Activated gamma-delta T cell treated with Interleukin-2 at 50 U/mL for 16 hours (primary cell): ENCODE data around the gene UNC5A.

Experiments used
- DNase-seq: peaks from one replicate; pipeline ENCODE4 v3.0.0-alpha.2; 2020

Gene UNC5A

DNA sequence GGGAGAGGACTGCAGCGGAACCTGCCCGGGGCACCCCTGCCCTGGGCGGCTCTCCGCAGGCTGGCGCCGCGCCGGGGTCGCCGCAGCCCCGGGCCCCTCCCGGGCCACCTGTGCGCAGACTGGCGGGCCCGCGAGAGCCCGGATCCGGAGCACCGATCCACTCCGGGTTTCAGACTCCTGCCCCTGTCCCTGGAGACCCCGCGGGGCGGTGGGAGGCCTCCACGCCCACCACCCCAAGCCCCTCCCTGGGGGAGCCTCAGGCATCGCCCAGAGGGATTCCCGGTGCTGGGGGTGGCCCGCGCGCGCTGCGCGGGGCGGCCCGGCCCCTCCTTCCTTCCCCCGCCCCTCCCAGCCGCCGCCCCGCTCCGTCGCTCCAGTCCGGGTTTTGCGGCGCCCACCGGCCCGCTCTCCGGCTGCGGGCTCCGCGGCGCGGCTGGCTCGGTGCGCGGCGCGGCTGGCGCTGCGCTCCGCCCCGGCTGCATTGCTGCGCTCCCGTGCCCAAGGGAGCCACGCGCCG is at the start of gene UNC5A:
UNC5A (plus strand) TSS at position 479 of the 517 bp plus-strand sequence. CDS start 192 bp downstream, outside the sequence.
- DNase-seq, result peak; percentile 30

DNA sequence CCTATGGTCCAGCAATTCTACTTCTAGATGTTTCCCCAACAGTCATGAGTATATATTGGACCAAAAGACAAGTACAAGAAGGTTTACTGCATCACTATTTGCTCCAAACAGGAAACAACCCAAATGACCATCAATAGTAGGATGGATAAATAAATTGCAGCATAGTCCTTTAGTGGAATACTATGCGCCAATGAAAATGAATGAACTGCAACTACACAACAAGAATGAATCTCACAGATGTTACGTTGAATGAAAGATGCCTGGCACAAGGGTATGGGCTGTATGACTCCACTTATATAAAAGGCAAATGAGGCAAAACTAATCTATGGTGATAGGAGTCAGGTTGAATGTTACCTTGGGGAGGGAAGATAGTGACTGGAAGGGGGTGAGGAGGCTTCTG is 48.6 kb upstream of the UNC5A start:
- no peak for DNase-seq

DNA sequence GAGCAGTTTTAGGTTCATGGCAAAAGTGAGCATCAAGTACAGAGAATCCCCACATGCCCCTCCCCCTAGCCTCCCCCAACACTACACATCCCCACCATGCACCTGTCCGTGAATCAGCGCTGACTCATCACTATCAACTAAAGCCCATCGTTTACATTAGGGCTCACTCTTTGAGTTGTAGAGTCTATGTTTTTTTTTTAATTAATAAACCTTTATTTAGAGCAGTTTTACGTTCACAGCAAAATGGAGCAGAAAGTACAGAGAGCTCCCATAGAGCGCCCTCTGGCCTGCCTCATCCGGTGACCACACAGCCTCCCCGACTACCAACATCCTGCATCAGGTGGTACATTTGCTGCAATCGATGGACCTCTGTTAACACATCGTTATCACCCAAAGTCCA is 47.9 kb upstream of the UNC5A start:
- DNase-seq, result no peak

DNA sequence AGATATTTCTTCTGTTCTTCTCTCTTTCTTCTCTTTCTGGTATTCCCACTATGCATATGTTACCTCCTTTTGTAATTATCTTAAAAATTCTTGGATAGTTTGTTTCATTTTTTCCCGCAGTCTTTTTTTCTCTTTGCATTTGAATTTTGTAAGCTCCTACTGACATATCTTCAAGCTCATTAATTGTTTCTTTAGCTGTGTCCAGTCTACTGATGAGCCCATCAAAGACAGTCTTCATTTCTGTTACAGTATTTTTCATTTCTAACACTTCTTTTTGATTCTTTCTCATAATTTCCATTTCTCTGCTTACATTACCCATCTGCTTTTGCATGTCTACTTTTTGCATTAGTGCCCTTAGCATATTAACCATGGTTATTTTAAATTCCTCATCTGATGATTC is 44.7 kb upstream of the UNC5A start:
- no peak for DNase-seq

DNA sequence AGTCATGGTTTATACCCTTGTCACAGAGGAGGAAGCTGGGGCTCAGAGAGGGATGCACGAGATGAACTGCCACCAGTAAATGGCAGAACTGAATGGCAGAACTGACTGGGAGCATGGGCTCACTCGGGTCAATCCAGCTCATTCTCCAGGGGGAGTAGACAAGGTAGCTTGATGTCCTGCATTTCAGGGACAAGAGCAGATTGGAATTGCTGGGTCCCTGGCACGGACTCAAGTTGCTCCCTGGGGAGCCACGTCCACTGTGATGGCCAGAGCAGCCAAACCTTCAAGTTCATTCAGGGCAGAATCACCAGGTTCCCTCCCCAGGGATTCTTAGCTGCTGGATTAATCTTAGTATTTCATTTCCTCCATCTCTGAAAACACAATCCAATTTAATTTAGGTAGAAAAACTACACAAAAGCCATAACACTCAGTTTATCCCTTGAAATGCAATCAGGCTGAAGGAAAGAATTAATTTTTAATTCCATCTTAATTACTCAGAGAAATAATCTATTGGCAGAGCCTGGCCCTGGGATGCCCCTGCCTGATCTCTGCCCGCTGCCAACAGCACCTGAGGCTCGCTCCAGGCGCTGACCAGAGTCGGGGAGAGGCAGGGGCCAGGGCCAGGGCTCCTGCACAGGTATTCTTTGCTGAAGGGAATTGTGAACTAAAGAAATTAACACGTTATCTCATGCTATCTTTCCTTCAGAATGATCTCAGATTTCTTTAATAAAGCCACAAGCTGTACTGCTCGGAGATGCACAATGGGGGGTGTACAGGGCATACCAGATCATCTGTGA is 42.0 kb upstream of the UNC5A start:
- no peak for DNase-seq

DNA sequence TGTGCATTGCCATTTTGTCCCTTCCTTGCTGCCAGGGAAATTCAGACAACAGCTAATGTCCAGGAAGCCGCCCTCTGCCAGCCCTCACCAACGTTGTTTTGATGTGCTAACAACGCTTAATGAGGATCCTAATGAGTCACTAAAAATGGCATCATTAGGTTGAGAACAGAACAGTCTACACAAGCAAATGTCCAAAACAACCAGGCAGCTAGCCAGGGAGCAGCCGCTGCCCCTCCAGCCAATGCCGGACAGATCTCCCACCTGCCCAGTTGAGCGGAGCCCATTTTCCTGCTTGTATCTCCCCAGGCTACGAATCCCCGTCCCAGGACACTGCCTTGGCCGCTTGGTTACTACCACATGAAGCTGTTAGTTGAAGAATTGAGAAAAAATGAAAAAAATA is 40.4 kb upstream of the UNC5A start:
- no peak for DNase-seq

DNA sequence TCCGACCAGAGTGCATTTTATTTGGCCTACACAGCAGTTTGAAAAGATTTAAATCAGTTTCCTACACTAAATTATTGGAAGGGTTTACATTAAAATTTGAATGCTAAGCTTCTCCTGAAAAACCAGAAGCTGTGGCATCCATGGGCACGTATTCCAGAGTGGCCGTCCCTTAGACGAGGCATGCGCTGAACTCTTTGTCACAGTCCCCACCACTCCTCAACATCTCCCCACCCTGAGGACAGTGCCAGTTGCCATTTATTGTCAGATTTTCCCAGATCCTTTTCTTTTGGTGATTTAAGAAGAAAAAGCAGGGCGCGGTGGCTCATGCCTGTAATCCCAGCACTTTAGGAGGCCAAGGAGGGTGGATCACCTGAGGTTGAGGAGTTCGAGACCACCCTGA is 39.9 kb upstream of the UNC5A start:
- no peak for DNase-seq

DNA sequence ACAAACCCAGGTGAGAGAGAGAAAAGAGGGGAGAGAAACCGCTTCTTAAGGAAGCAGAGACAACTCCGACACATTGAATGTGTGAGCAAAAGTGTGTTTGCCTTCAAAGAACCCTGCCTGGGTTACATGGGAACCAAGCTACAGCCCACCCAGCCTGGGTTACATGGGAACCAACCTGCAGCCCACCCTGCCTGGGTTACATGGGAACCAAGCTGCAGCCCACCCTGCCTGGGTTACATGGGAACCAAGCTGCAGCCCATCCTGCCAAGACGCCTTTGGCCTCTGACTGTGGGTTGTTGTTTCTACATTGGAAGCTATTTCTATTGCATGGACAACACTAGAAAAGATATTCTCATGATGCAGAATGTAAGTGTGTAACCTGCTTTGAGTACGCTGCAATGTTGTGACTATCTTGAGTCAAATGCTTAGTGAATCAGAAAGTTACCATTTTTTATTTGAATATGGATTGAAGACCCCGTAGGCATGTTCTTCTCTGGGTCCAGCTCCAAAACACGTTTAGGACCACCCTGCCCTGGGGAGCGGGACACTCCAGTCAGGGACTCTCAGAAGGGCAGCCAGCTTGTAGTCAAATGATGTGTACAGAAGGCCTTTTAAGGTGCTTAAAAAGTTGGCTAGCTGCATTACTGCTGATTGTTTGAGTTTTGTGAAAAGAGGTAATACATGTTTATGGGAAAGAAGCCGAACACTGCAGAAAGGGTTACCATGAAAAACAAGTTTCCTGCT is 39.1 kb upstream of the UNC5A start:
- DNase-seq, result no peak

DNA sequence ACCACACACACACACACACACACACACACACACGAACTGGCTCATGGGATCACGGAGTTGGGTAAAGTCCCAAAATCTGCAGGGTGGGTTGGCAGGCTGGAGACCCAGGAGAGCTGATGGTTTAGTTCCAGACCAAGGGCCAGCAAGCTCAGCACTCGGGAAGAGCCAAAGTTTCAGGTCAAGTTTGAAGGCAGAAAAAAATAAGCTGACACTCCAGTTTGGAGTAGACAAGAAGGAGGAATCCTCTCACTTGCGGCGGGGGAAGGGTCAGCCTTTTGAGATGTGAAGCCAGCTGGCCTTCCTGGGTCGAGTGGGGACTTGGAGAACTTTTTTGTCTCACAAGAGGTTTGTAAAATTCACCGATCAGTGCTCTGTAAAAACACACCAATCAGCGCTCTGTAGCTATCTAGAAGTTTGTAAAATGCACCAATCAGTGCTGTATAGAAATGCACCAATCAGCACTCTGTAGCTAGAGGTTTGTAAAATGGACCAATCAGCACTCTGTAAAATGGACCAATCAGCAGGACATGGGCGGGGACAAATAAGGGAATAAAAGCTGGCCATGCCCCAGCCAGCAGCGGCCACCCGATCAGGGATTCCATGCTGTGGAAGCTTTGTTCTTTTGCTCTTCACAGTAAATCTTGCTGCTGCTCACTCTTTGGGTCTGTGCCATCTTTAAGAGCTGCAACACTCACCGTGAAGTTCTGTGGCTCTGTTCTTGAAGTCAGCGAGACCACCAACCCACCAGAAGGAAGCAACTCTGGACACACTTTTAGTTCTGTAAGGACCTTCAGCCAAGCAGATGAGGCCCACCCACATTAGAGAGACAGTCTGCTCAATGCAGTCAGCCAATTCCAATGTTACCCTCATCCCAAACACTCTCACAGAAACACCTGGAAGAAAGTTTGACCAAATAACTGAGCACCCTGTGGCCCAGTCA is 37.8 kb upstream of the UNC5A start:
- no peak for DNase-seq

DNA sequence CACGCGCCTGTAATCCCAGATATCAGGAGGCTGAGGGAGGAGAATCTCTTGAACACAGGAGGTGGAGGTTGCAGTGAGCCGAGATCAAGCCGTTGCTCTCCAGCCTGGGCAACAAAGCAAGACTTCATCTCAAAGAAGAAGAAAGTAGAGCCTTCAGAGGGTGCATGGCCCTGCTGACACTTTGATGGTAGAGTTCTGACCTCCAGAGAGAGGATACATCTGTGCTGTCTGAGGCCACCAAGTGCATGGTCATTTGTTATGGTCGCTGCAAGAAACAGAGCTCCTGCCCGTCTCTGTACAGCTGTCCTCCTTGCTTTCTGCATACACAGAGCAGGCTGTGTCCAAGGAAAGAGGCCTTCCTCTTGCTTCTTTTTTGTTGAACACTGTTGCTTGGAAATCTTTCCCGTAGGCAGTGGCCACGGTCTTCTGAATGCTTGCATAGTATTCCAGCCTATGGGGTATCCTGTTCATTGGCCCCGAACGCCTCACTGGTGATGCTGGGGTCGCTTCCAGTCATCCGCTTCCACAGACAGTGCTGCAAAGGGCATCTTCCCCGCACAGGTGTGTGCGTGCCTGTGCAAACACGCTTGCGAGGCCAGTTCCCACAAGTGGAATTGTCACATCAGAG is 36.8 kb upstream of the UNC5A start:
- no peak for DNase-seq

DNA sequence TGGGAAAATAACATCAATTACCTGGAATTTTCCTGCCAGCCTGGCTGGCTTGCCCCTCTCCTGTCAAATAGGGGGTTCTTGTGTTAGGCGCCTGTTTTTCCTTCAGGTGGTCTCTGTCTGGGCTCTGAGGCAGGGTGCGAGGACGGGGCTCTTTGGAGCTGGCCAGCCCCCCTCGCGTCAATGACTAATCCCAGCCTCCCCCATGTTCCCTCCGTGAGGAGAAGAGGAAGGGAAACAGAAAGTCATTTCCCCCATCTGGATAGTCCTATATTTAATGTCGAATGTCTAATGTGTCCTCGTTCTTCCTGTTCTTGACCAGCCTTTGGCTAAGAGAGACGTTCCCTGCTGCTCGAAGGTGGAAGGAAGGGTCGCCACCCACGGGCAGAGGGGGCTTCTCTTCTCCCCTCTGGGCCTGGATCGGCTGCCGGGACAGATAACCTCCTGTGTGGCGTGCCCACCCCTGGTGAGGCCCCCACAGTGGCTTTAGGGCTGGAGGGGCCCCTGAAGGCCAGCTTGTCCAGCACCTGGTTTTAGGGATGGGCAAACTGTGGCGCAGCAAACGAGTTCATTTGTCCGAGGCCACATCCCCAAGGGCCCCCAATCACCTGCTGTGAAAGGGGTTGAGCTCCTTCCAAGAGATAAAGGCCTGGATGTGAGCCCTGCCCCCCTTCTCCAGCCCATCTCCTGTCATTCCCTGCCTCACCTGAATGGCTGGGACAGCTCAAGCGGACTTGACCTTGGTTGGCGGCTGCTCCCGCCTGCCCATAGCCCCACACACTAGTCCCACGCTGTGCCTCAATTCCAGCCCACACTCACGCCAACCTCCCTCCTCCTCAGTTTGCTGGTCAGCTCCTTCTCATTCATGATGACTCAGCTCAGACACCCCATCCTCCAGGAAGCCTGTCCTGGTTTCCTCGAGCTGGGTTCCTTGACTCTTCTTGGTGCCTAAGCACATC is 35.9 kb upstream of the UNC5A start:
- no peak for DNase-seq

DNA sequence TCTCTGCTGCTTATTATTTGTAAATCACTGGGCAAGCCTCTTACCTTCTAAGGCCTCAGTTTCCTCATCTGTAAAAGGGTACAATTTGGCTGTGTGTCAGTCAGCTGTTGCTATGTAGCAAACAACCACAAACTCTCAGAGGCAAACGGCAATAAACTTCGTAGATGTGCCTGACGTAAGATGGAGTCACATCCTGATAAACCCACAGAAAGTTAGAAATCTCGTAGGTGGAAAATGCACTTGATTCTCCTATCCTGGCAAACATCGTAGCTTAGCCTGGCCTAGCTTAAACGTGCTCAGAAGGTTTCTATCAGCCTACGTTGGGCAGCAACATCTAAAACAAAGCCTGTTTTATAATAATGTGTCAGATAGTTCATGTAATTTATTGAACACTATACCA is 35.0 kb upstream of the UNC5A start:
- DNase-seq, result no peak

DNA sequence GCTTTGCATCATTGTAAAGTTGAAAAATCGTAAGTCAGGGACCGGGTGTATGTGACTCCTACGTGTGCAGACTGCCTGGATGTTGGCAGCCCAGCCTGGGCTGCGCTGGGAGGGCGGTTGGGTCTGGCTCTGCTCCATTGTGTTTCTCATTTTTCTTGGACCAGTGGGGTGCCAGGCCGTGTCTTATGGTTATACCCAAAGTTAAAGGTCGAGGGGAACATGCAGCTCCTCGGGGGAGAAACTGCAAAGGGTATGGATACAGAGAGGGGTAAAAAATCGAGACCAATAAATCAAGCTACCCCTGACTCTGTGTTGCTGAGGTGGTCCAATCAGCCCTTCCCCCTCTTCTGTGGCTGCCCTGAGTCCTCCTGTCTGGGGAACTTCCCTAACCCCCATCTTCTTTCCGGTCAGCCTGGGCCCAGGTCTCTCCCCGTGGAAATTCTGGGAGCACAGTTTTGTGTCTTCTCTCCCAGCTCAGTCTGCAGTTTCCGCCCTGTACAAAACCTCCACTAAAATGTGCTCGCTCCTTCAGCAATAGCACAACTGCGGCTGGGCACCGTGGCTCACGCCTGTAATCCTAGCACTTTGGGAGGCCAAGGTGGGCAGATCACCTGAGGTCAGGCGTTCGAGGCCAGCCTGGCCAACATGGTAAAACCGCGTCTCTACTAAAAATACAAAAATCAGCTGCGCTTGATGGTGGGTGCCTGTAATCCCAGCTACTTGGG is 34.1 kb upstream of the UNC5A start:
- no peak for DNase-seq

DNA sequence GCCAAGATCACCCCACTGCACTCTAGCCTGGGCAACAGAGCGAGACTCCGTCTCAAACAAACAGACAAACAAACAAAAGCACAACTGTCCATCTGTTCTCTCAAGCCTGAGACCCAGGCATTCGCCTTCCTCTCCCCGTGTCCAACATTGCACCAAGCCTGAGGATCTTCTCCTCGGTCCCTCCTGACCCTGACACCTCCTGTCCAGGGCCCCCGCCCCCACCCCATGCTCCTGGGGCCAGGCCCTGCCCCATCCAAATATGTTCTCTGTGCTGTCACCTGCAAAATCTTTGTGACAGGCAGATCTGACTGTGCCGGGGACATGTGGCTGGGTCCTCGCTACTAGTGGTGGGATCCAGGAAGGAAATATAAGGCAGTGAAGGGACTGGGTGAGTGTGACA is 33.4 kb upstream of the UNC5A start:
- no peak for DNase-seq

DNA sequence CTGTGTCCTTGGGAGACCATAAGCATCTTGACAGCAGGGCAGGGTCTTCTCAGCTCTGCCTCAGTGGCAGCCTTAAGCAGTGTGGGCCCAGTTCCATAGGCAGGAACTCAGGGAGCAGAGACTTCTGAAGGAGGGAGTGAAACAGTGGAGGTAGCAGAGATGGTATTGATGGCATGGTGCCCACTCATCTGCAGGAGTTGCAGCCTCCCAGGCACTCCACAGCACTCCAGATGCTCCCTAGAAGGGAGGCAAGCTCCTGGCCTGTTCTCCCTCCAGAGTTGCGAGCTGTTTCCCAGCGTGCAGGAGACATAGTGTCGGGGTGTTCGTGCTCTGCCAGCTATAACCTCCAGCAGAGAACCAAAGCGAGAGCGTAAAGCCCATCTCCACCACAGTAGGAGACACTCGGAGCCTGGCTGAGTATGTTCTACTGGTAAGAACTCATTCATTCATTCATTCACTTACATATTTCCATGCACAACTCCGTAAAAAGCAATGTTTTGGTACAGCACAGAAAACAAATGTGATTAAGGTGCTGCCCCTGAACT is 31.4 kb upstream of the UNC5A start:
- no peak for DNase-seq

DNA sequence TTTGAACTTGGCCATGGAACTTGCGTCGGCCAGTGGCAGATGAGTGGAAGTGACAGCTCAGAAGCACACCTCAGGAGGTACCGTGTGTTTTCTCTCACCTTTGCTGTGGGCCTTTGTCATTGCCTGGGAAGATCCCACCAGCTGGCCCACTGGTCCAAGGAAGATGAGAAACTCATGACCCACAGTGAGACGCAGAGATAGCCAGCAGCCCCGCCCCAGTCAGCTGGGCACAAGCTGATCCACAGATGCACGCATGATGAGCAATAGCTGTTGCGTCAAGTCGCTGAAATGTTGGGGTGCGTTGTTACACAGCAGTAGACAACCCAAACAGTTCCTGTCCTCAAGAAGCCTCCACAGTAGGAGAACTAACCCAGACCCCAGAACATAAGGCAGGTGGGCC is 30.8 kb upstream of the UNC5A start:
- DNase-seq, result no peak

DNA sequence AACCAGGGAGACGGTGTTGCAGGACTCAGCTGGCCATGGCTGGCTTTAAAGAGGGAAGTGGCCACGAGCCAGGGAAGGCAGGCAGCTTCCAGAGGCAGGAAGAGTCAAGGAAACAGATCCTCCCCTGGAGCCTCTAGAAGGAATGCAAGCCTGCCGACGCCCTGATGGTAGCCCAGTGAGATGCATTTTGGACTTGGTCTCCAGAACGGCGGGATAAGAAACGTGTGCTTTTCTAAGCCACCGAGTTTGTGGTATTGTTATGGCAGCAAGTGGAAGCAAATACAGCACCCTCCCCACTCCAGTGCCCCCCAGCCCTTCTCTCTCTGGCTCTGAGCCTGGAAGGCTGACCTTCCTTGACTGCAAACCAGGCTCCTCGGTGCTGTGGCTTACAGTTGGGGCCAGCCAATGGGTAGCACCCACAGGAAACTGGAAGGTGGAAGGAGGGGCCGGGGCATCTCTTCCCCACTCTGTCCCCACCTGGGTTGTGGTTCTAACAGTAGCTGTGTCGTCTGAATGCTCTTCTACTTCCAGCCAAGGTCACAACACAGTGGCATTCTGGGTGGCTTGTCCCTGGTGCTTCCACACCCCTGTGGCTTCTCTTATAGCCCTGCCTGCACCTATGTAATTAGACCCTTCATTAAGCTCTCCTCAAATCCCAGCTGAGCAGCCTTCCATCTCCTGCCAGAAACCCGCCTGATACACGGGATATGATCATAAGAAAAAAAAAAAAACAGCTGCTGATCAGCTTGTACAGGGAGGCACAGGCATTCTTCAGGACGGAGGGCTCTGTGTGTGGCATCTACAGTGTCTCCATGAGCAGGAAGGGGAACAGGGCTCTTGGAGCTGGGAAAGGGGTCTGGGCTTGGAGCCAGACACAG is 29.9 kb upstream of the UNC5A start:
- no peak for DNase-seq

DNA sequence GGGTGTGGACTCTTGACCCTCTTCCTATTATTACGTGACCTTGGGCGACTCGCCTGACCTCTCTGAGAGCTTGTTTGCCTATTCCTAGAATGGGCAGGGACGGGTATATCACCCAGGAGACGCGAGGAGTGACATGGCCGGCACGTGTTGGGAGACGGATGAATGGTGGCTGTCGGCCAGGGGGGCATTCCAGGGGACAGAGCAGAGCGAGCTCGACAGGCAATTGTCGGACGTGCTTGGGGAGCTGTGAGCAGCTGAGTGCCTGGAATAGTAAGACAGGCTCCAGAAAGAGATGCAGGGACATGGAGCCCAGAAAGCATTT is 29.3 kb upstream of the UNC5A start:
- DNase-seq, result no peak
